Stimulated activated naive CD8-positive, alpha-beta T cell treated with anti-CD3 and anti-CD28 coated beads, Interleukin-15, Interleukin-2, amounts not matched to agents 100 U/mL and 50 U/mL, for 24 hours (primary cell): ENCODE measurements around the gene TMEM87B.

Experiments used
- ATAC-seq: fragments of 150-1000 bp; cut with Tn5 transposase; one replicate; pipeline ENCODE4 v1.10.0; 2021
- DNase-seq: peaks from one replicate; pipeline ENCODE4 v3.0.0; 2021

TMEM87B gene

DNA sequence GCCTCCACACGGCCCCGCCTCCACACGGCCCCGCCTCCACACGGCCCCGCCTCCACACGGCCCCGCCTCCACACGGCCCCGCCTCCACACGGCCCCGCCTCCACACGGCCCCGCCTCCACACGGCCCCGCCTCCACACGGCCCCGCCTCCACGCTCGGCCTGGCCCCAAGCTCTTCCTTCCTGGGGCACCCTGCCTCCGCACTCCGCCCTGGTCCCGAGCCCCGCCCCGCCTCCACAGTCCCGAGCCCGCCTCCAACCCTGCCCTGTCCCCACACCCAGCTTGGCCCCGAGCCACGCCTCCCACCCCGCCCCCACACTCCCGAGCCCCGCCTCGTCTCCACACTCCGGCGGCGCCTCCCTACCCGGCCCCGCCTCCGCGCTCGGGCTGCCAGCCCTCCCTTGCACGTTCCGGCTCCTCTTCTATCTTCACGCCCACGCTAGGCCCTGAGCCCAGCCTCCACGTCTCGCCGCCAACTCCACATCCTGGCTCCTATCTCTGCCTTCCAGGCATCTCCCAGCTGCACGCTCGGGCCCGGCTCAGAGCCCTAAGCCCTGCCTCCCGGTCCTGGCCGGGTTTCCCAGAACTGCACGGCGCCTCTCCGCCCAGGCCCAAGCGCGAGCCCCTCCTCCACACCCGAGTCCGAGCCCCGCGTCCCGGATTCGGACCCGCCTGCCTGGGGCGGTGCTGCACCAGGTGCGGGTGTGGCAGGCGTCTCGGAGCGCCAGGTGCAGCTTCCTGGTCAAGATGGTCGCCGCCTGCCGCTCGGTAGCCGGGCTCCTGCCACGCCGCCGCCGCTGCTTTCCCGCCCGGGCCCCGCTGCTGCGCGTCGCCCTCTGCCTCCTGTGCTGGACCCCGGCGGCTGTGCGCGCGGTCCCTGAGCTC lies at the start of gene TMEM87B:
Gene TMEM87B (plus strand): TSS at position 423 of the 883 bp plus-strand sequence. CDS start 323 bp downstream, at position 746.
- ATAC-seq (peak; percentile 81), DNase-seq (peak; percentile 97)

DNA sequence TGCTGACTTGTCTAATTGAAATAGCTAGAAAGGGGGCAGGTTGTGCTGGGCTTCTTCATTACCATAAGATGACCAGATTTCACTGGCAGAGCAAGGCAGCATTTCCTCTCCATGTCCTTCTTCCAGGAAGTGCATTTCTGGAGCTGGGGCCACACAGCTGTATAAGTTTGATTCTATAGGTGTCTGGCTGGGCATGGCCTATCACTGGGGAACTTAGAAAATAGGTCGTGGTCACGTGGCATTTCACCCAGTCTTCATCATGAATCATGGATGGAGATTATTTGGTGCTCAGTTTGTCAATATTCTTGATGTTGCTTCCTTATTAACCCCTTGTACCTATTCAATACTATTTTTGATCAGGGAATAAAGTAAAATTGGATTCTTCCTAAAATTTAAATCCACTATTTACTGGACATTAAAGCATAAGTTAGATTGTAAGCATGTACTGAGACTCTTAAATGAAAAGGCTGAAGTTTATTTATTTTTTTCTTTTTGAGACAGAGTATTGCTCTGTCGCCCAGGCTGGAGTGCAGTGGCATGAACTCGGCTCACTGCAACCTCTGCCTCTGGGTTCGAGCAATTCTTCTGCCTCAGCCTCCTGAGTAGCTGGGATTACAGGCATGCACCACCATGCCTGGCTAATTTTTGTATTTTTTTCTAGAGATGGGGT lies 49.5 kb upstream of the TMEM87B start:
- ATAC-seq (peak; percentile 57), DNase-seq (peak; percentile 18)

GRCh38 chr2:112006076-112006410 lies 49.0 kb upstream of the TMEM87B start:
- DNase-seq = no peak
- ATAC-seq = no peak

GRCh38 chr2:112007493-112007892 lies 47.6 kb upstream of the TMEM87B start:
- ATAC-seq = no peak
- DNase-seq = no peak

DNA sequence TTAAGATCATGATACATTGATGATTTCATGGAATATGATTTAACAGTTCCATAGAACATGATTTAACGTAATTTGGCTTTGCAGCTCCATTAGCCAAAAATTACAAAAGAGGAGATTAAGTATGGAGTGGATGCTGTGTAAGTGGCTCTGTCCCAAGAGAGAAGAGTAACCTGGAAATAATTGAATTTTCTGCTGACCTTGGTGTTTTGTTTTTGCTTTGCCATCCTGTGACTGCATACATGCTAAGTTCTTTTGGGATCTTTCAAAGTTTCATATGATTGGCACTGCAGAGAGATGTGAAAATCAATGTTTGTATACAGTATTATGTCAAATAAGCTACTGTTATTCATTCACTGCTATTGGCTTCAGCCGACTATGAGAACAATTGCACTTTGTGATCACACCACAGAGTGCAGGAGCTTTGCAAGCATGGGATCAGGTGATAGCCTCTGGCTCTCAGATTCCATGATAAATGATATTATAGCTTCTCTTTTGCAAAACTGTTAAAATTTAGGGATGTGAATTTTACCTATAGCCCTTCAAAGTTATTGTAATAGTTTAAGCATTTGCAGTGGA lies 46.1 kb upstream of the TMEM87B start:
- DNase-seq = no peak
- no peak for ATAC-seq

- ATAC-seq = no peak
- DNase-seq = no peak
Observed at GRCh38 chr2:112010751-112011150, 44.3 kb upstream of the TMEM87B start.

DNA sequence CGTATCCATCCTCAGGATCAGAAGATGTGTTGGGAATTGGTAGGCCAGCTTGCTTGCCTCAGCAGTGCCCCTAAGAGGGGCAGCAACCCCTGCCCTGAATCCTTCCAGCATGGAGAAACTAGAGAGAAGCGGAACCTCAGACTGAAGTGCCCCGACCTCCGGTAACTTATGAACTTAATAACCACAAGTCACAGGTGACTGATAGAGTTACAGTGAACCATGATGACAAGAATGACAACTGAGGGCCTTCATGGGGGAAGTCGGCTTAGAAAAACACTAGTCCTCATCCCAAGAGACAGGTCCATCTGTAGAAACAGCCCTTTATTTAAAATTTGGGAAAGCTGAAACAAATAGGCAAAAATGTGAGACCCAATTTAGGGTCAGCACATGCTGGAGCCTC lies 42.5 kb upstream of the TMEM87B start:
- ATAC-seq (no peak), DNase-seq (no peak)

GRCh38 chr2:112018846-112019245 lies 36.2 kb upstream of the TMEM87B start:
- ATAC-seq (no peak), DNase-seq (no peak)

GRCh38 chr2:112019569-112019982 lies 35.5 kb upstream of the TMEM87B start:
- ATAC-seq (no peak), DNase-seq (no peak)

DNA sequence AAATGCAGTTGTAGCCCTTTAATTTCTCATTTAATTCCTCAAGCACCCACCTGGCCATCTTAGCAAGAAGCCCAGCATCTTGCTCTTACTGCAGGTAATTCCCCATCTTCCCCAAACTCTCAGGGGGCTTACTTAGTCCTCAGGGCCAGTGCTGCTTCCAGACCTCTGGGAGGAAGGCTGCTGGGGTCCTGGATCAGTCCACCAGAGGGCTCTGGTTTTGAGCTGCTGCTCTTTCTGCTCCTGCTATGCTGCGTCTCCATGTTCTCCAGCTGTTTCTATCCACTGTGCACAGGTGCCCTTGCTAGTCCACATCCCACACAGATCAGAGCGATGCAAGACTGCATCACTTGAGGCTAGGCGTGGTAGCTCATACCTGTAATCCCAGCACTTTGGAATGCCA lies 34.5 kb upstream of the TMEM87B start:
- DNase-seq = no peak
- no peak for ATAC-seq

GRCh38 chr2:112021290-112021689 lies 33.8 kb upstream of the TMEM87B start:
- ATAC-seq (no peak), DNase-seq (no peak)

- DNase-seq (no peak), ATAC-seq (no peak)
Observed at GRCh38 chr2:112021781-112022231, 33.3 kb upstream of the TMEM87B start.

DNA sequence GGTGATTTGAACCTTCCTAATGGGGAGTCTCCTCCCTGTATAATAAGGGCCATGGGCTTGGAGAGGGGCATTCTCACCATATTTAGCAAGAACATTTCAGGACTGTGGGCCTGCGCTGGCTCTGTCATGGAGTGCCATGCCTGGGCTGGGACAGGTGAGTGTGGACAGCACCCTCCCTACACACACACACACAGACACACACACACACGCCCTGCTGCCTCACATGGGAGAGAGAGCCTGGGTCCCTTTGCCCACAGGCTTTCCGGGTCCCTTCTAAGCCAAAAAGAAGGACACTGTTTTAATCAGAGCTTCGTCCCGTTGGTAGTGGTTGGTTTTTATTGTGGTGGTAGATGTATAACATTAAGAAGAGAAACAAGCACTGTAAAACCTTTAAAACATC lies 31.4 kb upstream of the TMEM87B start:
- DNase-seq (no peak), ATAC-seq (no peak)

GRCh38 chr2:112024231-112024630 lies 30.8 kb upstream of the TMEM87B start:
- DNase-seq (no peak), ATAC-seq (no peak)

DNA sequence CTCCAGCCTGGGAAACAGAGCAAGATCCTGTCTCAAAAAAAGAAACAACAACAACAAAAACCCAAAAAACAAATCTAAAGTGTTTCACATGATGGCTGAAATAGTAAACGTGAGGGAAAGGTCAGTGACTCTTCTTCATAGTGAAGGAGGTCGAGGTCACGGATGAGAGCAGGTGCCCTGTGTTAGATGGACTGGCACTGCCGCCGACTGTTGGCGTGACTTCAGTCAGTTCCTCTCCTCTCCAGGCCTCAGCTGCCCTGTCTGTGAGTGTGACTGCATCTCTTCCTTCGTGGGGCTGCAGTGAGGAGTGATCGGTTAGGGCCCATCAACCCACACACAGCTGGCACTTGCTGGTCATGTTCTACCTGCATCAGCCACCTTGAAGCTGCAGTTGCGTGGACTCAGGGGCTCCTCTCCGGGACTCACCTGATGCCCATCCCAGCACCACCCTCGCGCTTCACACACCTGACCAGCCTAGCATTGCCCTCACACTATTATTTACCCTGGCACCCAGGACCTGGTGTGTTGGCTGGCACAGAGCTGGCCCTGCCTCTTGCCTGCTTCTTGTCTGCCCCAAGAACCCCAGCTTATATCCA lies 30.1 kb upstream of the TMEM87B start:
- ATAC-seq (no peak), DNase-seq (no peak)

DNA sequence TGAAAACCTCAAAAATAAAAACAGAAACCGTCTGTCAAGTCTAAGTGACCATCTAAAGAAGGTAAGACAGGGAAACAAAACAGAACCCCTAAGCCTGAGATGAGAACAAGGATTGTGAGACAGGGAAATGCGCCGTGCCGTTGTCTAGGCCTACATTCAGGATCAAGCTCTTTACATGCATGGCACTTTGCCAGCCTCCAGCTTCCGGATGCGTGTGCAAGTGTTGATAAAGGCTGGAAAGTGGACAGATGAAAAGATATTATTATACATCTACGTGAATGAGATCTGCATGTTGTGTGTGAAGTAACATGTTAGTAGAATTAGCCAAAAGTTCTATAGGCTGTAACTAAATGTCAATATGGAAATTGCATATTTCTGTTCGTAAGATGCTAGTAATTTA lies 28.6 kb upstream of the TMEM87B start:
- ATAC-seq = no peak
- DNase-seq = no peak

DNA sequence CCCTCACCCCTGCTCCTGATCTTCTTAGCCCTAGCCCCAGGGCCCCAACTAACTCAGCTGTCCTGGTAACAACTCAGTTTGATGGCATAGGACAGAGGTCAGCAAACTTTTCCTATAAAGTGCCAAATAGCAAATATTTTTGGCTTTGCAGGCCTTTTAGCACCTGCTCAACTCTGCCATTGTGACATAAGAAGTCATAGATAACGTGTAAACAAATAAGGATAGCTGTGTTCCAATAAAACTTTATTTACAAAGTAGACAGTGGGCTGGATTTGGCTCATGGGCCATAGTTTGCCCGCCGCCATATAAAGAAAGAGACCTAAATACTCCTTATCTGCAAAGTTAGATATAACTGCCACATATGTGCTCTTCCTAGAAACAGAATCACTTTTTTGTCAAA lies 27.3 kb upstream of the TMEM87B start:
- DNase-seq (no peak), ATAC-seq (no peak)

DNA sequence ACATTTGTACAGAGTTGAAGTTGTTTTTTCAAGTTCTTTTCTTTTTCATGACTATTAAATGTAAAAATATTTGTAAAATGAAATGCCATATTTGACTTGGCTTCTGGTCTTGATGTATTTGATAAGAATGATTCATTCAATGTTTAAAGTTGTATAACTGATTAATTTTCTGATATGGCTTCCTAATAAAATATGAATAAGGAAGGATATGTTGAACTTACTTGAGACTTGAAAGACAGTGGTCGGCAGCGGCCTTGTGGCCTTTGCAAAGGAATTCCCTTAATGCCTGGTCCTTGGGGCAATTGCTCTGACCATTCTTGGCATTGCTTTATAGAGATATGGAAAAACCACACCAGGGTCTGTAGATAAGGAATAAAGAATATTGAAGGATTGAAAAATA lies 25.9 kb upstream of the TMEM87B start:
- no peak for ATAC-seq

DNA sequence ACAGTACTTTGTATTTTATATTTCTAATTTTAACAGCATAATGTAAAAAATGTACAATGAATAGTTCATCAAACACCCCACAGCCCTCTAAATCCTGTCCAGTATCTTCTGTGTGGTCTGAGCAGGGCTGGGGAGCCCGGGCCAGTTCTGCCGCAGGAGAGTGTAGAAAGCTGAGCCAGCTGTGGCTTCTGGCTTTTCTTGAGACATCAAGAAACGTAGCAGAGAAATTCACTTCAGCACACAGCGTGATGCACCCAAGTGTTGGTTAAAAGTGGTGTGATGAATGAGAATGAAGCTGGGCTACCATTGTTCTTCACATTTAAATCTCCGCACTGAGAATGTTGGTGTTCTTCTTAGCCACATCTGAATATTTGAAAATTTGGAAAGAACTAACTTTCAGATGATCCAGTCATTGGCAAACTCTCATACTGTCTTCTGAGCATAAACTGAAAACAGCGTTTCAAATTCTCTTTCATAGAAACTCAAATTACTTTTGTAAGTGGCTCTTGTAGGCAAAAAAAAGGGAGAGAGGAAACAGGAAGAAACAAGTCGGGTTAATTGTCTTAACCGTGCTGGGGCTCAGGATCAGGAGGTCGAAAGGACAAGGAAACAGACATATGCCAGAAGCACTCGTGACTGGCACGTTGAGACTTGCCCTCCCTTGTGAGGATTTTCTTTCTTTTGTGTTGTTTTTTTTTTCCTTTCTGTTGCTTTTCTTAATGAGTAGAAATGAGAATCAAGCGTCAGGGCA lies 23.4 kb upstream of the TMEM87B start:
- DNase-seq (no peak), ATAC-seq (no peak)

More for the DNA sequence above, 25.9 kb upstream of the TMEM87B start:
- DNase-seq = no peak

DNA sequence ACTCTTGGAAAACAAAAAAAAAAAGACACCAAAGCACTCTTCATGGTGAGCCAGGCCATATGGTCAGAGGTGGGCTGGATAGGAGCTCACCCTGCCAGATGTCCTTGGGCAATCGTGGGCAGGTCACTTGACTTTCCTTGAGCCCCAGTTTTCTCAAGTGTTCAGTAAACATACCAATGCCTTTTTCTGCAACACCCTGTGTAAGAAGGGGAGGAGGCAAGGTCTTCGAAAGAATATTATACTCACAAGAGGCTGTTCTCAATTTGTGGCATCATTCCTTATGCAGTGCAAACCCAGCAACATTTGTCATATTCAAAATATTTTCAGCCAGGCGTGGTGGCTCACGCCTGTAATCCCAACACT lies 22.9 kb upstream of the TMEM87B start:
- DNase-seq (no peak), ATAC-seq (no peak)

GRCh38 chr2:112032689-112033465 lies 22.2 kb upstream of the TMEM87B start:
- ATAC-seq = no peak
- DNase-seq = no peak
